GM10847 (cell line): ENCODE measurements around the gene GATAD2A.

Source experiments
- POLR2A ChIP-seq: IDR thresholded peaks from 2 replicates; pipeline ENCODE4 v1.6.1; 2011; ENCODE audit not compliant: insufficient read length; ENCODE audit errors: extremely low read depth

The GATAD2A gene

GRCh38 chr19:19465436-19466070 is 60.1 kb downstream of the GATAD2A start:
- no peak for TF ChIP-seq POLR2A

DNA sequence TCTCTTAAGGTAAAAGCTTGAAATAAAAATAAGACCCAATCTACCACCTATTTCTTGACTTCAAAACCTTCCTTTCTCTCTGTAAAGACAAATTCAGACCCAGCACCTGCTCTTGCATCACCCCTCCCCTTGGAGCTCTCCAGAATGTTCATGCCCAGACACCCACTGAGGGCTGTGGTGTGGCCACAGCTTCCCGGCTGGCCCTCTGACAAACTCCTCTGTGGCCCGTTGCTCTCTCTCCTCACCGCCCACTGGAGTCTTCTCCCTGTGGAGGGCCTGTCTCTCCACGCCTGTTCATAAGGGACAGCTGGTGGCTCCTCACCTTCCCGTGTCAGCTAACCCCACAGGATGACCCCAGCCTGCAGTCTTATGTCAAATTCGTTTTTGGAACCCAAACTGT is 60.7 kb downstream of the GATAD2A start:
- no peak for TF ChIP-seq POLR2A

DNA sequence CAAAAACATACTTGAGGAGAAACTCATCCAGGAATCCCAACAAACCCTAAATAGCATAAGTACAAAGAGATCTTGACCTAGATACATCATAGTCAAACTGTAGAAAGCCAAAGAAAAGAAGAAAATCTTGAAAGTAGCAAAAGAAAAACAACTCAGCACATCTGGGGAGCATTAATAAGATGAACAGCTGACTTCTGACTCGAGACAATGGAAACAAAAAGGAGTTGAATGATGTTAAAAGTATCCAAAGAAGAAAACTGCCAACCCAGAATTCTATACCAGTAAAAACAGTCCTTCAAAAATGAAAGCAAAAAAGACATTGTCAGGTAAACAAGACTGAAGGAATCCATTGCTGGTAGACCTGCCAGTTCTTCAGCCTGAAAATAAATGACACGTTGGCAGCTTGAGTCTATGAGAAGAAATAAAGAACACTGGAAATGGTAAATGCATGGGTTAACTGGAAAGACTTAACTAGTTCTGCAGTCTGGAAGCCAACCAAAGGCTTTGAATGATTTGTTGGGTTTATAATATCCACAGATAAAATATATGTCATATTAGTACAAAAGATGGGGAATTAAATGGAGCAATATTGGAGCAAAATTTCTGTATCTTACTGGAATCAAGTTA is 63.1 kb downstream of the GATAD2A start:
- TF ChIP-seq POLR2A = no peak

GRCh38 chr19:19470579-19470978 is 65.1 kb downstream of the GATAD2A start:
- no peak for TF ChIP-seq POLR2A

DNA sequence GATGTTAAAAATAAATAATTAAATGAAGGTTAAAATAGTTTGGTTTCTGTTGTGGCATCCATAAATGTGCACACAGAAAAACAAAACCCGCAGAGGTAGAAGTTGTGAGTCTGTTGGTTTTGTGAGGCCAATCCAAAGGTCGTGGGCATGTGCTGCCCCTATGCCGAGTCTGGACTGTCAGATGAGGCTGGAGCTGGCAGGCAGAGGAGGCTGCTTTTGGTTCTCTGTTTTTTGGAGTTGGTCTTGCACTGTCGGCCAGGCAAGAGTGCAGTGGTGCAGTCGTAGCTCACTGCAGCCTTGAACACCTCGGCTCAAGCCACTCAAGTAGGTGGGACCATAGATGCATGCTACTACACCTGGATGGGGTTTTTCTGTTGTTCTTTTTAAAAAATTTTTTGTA is 66.2 kb downstream of the GATAD2A start:
- no peak for TF ChIP-seq POLR2A

DNA sequence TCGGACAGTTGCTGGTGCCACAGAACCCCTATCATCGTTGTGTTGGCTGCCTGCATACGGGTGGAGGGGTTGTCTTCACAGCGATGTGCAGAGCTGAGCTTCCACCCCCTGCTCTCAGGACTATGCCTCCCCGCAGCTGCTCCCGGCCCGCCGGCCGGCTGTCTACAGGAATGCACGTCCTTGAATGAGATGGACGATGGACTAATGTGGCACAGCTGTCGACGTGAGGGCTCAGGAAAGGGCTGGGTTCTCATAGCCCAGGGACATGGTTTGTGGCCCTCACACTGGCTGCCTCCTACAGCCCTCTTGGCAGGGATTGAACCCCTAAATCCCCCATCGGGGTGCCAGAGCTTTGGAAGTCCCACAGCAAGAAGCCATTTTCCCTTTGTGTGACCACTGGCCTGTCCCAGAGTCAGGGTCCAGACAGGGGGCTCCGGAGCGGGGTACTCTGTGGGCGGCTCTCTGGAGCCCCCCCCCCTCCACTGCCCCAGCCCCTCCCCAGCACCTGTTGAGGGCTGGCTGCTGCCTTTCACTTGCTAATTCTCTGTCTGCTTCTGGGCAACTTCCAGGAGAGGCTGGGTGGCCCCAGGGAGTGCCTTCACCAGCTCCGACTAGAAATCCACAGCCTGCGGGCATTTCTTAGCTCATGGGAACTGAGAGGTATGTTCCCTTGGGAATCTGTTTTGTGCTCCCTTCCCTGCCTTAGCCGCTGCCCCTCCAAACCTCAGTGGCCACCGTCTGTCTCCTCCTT is 69.7 kb downstream of the GATAD2A start:
- TF ChIP-seq POLR2A = no peak

DNA sequence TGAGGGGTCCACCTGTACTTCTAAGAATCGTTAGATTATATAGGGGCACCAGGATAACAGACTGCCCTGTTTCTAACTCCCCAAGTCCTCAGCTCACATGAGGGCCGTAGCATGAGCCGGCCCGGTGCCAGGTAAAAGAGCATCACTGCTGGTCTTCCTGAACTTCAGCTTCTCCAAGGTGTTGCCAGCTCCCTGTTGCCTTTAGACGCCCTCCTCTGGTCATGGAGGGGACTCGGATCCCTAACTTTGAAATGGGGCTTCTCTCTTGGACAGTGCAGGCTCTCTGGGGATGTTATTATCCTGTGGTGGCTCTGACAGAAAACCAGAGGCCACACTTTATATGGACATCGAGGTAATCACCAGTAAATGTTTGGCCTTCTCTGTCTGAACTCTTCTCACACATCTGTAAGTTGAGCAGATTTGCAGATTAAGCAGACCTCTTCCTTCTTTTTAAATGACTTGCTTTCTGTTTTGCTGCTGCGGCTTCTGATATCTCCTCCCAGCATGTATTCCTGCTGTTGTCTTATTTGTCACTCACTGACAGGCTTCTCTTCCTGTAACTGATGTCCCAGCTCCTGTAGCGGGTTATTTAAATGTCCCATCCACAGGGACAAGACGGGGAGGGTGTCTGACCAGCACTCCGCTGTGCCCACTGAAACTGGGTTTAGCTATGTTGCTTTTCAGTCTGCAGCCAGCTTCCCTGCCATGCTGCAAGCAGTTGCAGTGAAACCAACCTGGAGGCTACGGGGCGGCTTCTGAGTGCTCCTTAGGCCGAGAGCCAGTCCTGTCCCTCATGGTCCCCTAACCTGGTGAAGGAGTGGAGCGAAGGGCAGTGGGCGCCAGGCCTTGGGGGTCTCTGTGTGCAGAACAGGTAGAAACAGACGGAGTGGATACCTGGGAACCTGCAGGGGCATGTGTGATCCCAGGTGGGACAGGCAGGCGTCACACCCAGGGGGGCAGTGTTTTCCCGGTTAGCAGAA is 70.7 kb downstream of the GATAD2A start:
- TF ChIP-seq POLR2A = no peak

DNA sequence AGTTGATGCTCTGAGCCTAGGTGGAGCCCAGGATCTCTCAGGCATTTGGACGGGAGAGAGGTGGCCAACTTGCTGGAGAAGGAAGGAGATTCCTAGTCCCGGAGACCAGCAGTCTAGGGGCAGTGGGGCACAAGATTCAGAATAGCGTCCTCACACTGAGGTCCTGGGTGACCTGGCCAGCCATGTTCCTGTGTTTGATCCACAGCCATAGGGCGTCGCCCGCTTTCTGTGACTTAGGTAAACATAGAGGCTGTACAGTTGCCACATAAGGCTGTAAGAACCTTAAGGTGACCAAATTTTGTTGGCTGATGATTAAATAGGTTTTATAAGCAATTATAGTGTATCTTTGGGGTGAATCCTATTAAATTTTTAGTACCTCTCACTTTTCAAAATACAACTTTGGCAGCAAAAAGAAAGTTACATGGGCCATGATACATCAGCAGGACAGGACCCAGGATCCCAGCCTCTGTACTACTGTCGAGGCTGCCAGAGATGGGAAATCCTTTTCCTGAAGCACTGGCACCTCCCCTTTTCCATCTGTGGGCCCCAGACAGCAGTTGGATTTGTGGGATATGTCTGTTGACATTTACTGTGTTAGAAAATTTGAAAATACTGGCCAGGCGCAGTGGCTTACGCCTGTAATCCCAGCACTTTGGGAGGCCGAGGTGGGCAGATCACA is 72.4 kb downstream of the GATAD2A start:
- no peak for TF ChIP-seq POLR2A

DNA sequence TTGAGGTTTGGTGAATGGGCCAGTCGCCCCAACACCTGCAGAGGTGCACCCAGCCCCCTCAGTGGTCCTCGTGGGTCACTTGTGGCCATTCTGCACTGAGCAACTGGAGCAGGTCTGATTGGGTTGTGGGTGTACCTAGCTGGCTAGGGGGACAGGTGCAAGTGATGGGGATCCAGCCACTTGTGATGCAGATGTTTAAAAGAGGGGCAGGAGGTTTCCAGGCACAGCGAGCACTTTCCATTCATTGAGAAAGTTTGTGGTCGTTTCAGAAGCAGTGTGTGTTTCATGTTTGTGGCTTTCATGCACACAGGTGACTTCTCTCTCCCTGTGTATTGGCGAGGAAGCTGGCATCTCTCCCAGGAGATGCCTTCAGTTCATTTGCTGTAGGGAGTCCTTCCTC is 75.2 kb downstream of the GATAD2A start:
- TF ChIP-seq POLR2A = no peak

GRCh38 chr19:19482809-19483596 is 77.5 kb downstream of the GATAD2A start:
- TF ChIP-seq POLR2A = no peak

GRCh38 chr19:19485161-19485997 is 79.9 kb downstream of the GATAD2A start:
- TF ChIP-seq POLR2A = no peak

- TF ChIP-seq POLR2A = no peak
These were observed 80.5 kb downstream of the GATAD2A start for GRCh38 chr19:19485998-19486290.
